Panc1 (cell line): ENCODE measurements around the gene ARFGEF3. TPM values are rescaled to one million over a fixed set of nuclear protein-coding genes. Genes with fewer than 3 reads are reported as not detected.

Experiments used
- ATAC-seq: fragments of 200-7000 bp; cut with Tn5 transposase; 2 replicates; pipeline ENCODE4 v1.9.1; 2020; ENCODE audit warnings: mild to moderate bottlenecking, moderate library complexity
- BruUV-seq: library from RNA; stranded (reverse); fragments of 400-500 nt; replicated peaks from 2 replicates; lab custom pipeline; 2021; lab: Mats Ljungman, UMichigan
- CTCF ChIA-PET: fragments of 300-600 bp; sonication (Branson Sonifier 250); formaldehyde crosslinking; loops from one replicate; lab custom pipeline; 2022; ENCODE audit warnings: antibody characterized with exemption; lab: Charles Lee
- POLR2A ChIA-PET: fragments of 300-600 bp; sonication (Branson Sonifier 250); formaldehyde crosslinking; loops from one replicate; lab custom pipeline; 2022; ENCODE audit warnings: antibody characterized with exemption; lab: Charles Lee
- DNase-seq: peaks from one replicate; pipeline ENCODE4 v3.0.0-alpha.2; 2010; ENCODE audit warnings: low read depth, low spot score
- H3K27ac ChIP-seq: 2 replicates; pipeline ENCODE4 v1.5.1; 2011; ENCODE audit warnings: mild to moderate bottlenecking, low read length, inconsistent platforms
- H3K27me3 ChIP-seq: fragments of 200-500 bp; sonication (Bioruptor generic); 2 replicates; pipeline ENCODE4 v1.6.0; 2014; ENCODE audit warnings: low read length, inconsistent platforms; ENCODE audit not compliant: control insufficient read depth, insufficient read depth
- H3K36me3 ChIP-seq: fragments of 200-500 bp; sonication (Bioruptor generic); 2 replicates; pipeline ENCODE4 v1.5.1; 2014; ENCODE audit warnings: inconsistent platforms, mild to moderate bottlenecking, low read length, moderate library complexity; ENCODE audit not compliant: control insufficient read depth, insufficient read depth
- H3K4me1 ChIP-seq: 2 replicates; pipeline ENCODE4 v1.5.1; 2011; ENCODE audit warnings: inconsistent platforms, mild to moderate bottlenecking, low read length, moderate library complexity; ENCODE audit not compliant: control insufficient read depth, insufficient read depth
- H3K4me3 ChIP-seq, 2 experiments: 2 replicates each; pipeline ENCODE4 v1.5.1; 2011 to 2012; ENCODE audit warnings: low read depth in 2 of 2, low read length in 2 of 2, mild to moderate bottlenecking in 2 of 2, inconsistent platforms in 1 of 2, moderate library complexity in 1 of 2
- H3K9me3 ChIP-seq: fragments of 200-500 bp; sonication (Bioruptor generic); 2 replicates; pipeline ENCODE4 v1.5.1; 2014; ENCODE audit warnings: low read depth, mild to moderate bottlenecking, inconsistent platforms, low read length, moderate library complexity; ENCODE audit not compliant: control insufficient read depth, insufficient read depth
- CTCF ChIP-seq: fragments of 450-650 bp; IDR thresholded peaks from 2 replicates; pipeline ENCODE4 v1.5.1; 2017; ENCODE audit warnings: mild to moderate bottlenecking
- POLR2AphosphoS5 ChIP-seq: IDR thresholded peaks from 2 replicates; pipeline ENCODE4 v1.6.1; 2012; ENCODE audit warnings: mild to moderate bottlenecking, low read depth, low read length, moderate library complexity
- SIN3A ChIP-seq: IDR thresholded peaks from 2 replicates; pipeline ENCODE4 v1.6.1; 2012; ENCODE audit warnings: low read depth, mild to moderate bottlenecking, low read length, moderate library complexity, borderline replicate concordance; ENCODE audit not compliant: insufficient read depth
- TCF7L2 ChIP-seq: IDR thresholded peaks from 2 replicates; pipeline ENCODE4 v1.6.1; 2011; ENCODE audit warnings: mild to moderate bottlenecking, low read depth, low read length, inconsistent platforms
- in situ Hi-C: cut with HindIII; loops from 2 replicates; pipeline ENCODE4 v1.10.0; 2016; ENCODE audit warnings: low sequenced_read_pairs, low pct_unique_long_range_greater_than_20kb
- intact Hi-C: fragments of 100-400 bp; cut with micrococcal nuclease; formaldehyde crosslinking; loops from one replicate; pipeline ENCODE4 v1.10.0; 2022; ENCODE audit not compliant: unreplicated experiment
- total RNA-seq: library from RNA; stranded (reverse); gene quantifications from one replicate; pipeline ENCODE4 v1.2.1, GENCODE V29; 2021; ENCODE audit not compliant: unreplicated experiment
- TF ChIP-seq, protein P1 (sequence below), 2 experiments: IDR thresholded peaks; 2 replicates each; pipeline ENCODE4 v1.6.1; 2011 to 2012; ENCODE audit warnings: low read depth in 2 of 2, control low read depth in 1 of 2, low read length in 1 of 2, mild to moderate bottlenecking in 1 of 2, moderate library complexity in 1 of 2; ENCODE audit not compliant: insufficient read depth in 1 of 2

Gene ARFGEF3
- total RNA-seq, 1 experiment from 2014 or later: 1.5 TPM

- ChIA-PET POLR2A (no interaction called here), CTCF (no interaction called here)
- no peak for ATAC-seq
- H3K4me1 ChIP-seq: no peaks in the 10 kb centered on the region
- TF ChIP-seq CTCF (no peak), POLR2AphosphoS5 (no peak), SIN3A (no peak), TCF7L2 (no peak)
- TF ChIP-seq, protein P1, sequence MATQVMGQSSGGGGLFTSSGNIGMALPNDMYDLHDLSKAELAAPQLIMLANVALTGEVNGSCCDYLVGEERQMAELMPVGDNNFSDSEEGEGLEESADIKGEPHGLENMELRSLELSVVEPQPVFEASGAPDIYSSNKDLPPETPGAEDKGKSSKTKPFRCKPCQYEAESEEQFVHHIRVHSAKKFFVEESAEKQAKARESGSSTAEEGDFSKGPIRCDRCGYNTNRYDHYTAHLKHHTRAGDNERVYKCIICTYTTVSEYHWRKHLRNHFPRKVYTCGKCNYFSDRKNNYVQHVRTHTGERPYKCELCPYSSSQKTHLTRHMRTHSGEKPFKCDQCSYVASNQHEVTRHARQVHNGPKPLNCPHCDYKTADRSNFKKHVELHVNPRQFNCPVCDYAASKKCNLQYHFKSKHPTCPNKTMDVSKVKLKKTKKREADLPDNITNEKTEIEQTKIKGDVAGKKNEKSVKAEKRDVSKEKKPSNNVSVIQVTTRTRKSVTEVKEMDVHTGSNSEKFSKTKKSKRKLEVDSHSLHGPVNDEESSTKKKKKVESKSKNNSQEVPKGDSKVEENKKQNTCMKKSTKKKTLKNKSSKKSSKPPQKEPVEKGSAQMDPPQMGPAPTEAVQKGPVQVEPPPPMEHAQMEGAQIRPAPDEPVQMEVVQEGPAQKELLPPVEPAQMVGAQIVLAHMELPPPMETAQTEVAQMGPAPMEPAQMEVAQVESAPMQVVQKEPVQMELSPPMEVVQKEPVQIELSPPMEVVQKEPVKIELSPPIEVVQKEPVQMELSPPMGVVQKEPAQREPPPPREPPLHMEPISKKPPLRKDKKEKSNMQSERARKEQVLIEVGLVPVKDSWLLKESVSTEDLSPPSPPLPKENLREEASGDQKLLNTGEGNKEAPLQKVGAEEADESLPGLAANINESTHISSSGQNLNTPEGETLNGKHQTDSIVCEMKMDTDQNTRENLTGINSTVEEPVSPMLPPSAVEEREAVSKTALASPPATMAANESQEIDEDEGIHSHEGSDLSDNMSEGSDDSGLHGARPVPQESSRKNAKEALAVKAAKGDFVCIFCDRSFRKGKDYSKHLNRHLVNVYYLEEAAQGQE (IDR thresholded peaks at IDR 0.05; ENCODE audit: insufficient read depth in 1 of 2, low read depth in 2 of 2, low read length in 1 of 2): no peak
- no peaks in the 10 kb centered on the region for H3K36me3 ChIP-seq
- in situ Hi-C loops (no loop called here), intact Hi-C loops (no loop called here)
- BruUV-seq: no TSS peak
- H3K27me3 ChIP-seq: peaks cover 2% of the 10 kb centered on the region
- no peak overlapping the region for H3K27ac ChIP-seq
- no peak overlapping the region for H3K4me3 ChIP-seq
- no peak for DNase-seq
- no peaks in the 10 kb centered on the region for H3K9me3 ChIP-seq
Observed at GRCh38 chr6:138237463-138237862, 75.7 kb downstream of the ARFGEF3 start.

DNA sequence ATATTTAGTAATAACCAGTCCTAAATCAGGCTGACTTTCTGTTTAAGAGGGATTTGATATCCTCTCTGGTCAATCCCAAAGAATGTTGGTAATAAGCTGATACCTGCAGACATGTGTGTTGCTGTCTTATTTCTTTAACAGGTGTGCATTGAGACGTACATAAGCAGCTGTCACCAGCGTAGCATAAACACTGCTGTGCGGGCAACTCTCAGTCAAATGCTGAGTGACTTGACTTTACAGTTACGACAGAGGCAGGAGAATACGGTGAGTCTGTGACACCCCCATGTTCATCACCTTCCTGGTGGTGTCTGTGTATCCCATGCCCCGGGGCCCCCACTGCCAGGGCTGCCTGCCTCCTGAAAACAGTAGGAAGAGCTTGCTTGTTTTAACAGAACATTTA is 76.6 kb downstream of the ARFGEF3 start:
- in situ Hi-C loops: no loop called here
- TF ChIP-seq POLR2AphosphoS5 (no peak), CTCF (no peak), TCF7L2 (no peak), SIN3A (no peak)
- TF ChIP-seq, protein P1 (IDR thresholded peaks at IDR 0.05; ENCODE audit: insufficient read depth in 1 of 2, low read depth in 2 of 2, low read length in 1 of 2): no peak
- Histone ChIP-seq H3K36me3 (no peaks in the 10 kb centered on the region), H3K27me3 (peaks cover 5% of the 10 kb centered on the region; the same call in 1 of the 2 replicates), H3K4me1 (no peaks in the 10 kb centered on the region), H3K4me3 (no peak overlapping the region), H3K27ac (no peak overlapping the region), H3K9me3 (no peaks in the 10 kb centered on the region)
- intact Hi-C loops: no loop called here
- ChIA-PET CTCF (no interaction called here), POLR2A (no interaction called here)
- DNase-seq: no peak
- no peak for ATAC-seq
- BruUV-seq: no TSS peak
